Fibroblast of skin of left quadriceps (primary cell): ENCODE data around the gene SEMA4D.
A peak's percentile ranks its signal among the peaks of the same experiment; 100 is the strongest.

Experiments
- DNase-seq, 2 experiments: peaks; one replicate each; pipeline ENCODE4 v3.0.0-alpha.2; 2013; ENCODE audit warnings: low read depth in 2 of 2

The SEMA4D gene

GRCh38 chr9:89497978-89498851 is at the start of gene SEMA4D:
SEMA4D (minus strand) TSS chr9:89498113; CDS start chr9:89405456, 92,657 bp downstream.
- DNase-seq, result peak; percentile 23 to 29

GRCh38 chr9:89547000-89547399 is 49.1 kb upstream of the SEMA4D start:
- no peak for DNase-seq

GRCh38 chr9:89544279-89544661 is 46.4 kb upstream of the SEMA4D start:
- DNase-seq, result no peak

GRCh38 chr9:89543621-89544278 is 45.8 kb upstream of the SEMA4D start:
- no peak for DNase-seq

- DNase-seq, result no peak
Measured at GRCh38 chr9:89543111-89543510, 45.2 kb upstream of the SEMA4D start.

- DNase-seq, result no peak
Measured at GRCh38 chr9:89542401-89543021, 44.6 kb upstream of the SEMA4D start.

- no peak for DNase-seq
Measured at GRCh38 chr9:89541798-89542197, 43.9 kb upstream of the SEMA4D start.

GRCh38 chr9:89539374-89539773 is 41.5 kb upstream of the SEMA4D start:
- no peak for DNase-seq

GRCh38 chr9:89538871-89539270 is 41.0 kb upstream of the SEMA4D start:
- DNase-seq, result no peak

GRCh38 chr9:89537166-89537565 is 39.3 kb upstream of the SEMA4D start:
- no peak for DNase-seq

- no peak for DNase-seq
Measured at GRCh38 chr9:89536600-89536999, 38.7 kb upstream of the SEMA4D start.

- no peak for DNase-seq
Measured at GRCh38 chr9:89536145-89536574, 38.2 kb upstream of the SEMA4D start.

GRCh38 chr9:89535461-89535860 is 37.5 kb upstream of the SEMA4D start:
- no peak for DNase-seq

GRCh38 chr9:89534515-89535287 is 36.8 kb upstream of the SEMA4D start:
- DNase-seq, result no peak

GRCh38 chr9:89533411-89534095 is 35.6 kb upstream of the SEMA4D start:
- DNase-seq, result no peak

GRCh38 chr9:89532944-89533343 is 35.0 kb upstream of the SEMA4D start:
- no peak for DNase-seq

GRCh38 chr9:89532478-89532877 is 34.6 kb upstream of the SEMA4D start:
- no peak for DNase-seq

GRCh38 chr9:89531766-89532165 is 33.9 kb upstream of the SEMA4D start:
- DNase-seq, result no peak

GRCh38 chr9:89530726-89531125 is 32.8 kb upstream of the SEMA4D start:
- no peak for DNase-seq

- no peak for DNase-seq
Measured at GRCh38 chr9:89529243-89530035, 31.5 kb upstream of the SEMA4D start.
